Measurements from ENCODE around the gene CCNDBP1.

DNA sequence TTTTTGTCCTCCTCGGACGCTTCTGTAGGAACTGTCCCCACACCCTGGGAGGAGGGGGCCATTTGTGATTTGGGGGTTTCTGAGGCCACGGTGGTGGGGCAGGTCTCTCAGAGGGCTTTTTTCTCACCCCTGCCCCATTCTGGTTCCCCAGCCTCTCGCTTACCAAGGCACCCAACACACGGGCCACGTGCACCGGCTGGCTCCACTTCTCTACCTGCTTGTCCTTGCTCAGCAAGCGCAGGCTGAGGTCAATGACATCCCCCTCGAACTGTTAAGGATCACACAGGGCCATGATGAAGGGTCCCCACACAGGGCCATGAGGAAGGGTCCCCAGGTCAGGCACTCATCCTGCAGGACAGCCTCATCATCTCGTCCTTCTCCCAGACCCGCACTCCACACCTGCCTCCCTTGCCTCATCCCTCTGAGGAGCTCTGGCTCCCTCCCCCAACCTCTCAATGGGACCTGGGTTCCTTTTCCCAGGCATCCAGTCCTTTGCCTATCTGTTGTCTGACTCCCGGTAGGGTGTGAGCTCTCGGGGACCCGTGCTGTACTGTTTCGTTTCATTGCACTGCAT is 25.1 kb downstream of the CCNDBP1 start:
- TF ChIP-seq, protein P1, sequence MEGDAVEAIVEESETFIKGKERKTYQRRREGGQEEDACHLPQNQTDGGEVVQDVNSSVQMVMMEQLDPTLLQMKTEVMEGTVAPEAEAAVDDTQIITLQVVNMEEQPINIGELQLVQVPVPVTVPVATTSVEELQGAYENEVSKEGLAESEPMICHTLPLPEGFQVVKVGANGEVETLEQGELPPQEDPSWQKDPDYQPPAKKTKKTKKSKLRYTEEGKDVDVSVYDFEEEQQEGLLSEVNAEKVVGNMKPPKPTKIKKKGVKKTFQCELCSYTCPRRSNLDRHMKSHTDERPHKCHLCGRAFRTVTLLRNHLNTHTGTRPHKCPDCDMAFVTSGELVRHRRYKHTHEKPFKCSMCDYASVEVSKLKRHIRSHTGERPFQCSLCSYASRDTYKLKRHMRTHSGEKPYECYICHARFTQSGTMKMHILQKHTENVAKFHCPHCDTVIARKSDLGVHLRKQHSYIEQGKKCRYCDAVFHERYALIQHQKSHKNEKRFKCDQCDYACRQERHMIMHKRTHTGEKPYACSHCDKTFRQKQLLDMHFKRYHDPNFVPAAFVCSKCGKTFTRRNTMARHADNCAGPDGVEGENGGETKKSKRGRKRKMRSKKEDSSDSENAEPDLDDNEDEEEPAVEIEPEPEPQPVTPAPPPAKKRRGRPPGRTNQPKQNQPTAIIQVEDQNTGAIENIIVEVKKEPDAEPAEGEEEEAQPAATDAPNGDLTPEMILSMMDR (conservative IDR thresholded peaks at IDR 0.05 in 1 of 2, IDR thresholded peaks at IDR 0.05 in 1 of 2; ENCODE audit: extremely low read depth in 1 of 2, insufficient read depth in 1 of 2, low read depth in 1 of 2, low read length in 2 of 2) = no peak
- TF ChIP-seq EZH2 (IDR thresholded peaks at IDR 0.05; ENCODE audit: borderline replicate concordance, low read length) = no peak

All from mammary epithelial cell (primary cell).